GM23248 (cell line): ENCODE measurements around the gene NHERF2. TPM values are rescaled to one million over a fixed set of nuclear protein-coding genes. Genes with fewer than 3 reads are reported as not detected.

Source experiments
- DNase-seq: peaks from one replicate; pipeline ENCODE4 v3.0.0-alpha.2; 2015
- H2AFZ ChIP-seq: fragments of 200-600 bp; sonication (generic); 2 replicates; pipeline ENCODE4 v1.6.1; 2016; ENCODE audit warnings: antibody characterized with exemption
- H3F3A ChIP-seq: fragments of 200-600 bp; sonication (generic); 2 replicates; pipeline ENCODE4 v1.6.1; 2016; ENCODE audit warnings: mild to moderate bottlenecking, antibody characterized with exemption, mixed run types; ENCODE audit not compliant: insufficient read depth
- H3K27ac ChIP-seq: fragments of 200-600 bp; sonication (generic); 2 replicates; pipeline ENCODE4 v1.5.1; 2016; ENCODE audit warnings: mild to moderate bottlenecking
- H3K27me3 ChIP-seq: fragments of 200-600 bp; sonication (generic); replicated peaks from 2 replicates; pipeline ENCODE4 v1.6.1; 2016; ENCODE audit warnings: mild to moderate bottlenecking; ENCODE audit not compliant: insufficient read depth
- H3K36me3 ChIP-seq: fragments of 200-600 bp; sonication (generic); 2 replicates; pipeline ENCODE4 v1.6.1; 2016; ENCODE audit warnings: low read depth, mild to moderate bottlenecking
- H3K4me1 ChIP-seq: fragments of 200-600 bp; sonication (generic); 2 replicates; pipeline ENCODE4 v1.6.1; 2016; ENCODE audit warnings: mild to moderate bottlenecking; ENCODE audit not compliant: insufficient read depth
- H3K4me2 ChIP-seq: fragments of 200-600 bp; sonication (generic); one replicate; pipeline ENCODE4 v1.6.1; 2016; ENCODE audit warnings: mild to moderate bottlenecking; ENCODE audit not compliant: unreplicated experiment
- H3K4me3 ChIP-seq: fragments of 200-600 bp; sonication (generic); 2 replicates; pipeline ENCODE4 v1.5.1; 2016; ENCODE audit warnings: mild to moderate bottlenecking
- H3K79me2 ChIP-seq: fragments of 200-600 bp; sonication (generic); 2 replicates; pipeline ENCODE4 v1.6.1; 2016; ENCODE audit warnings: mild to moderate bottlenecking; ENCODE audit not compliant: insufficient read depth
- H3K9ac ChIP-seq: fragments of 200-600 bp; sonication (generic); 2 replicates; pipeline ENCODE4 v1.6.1; 2016; ENCODE audit warnings: mild to moderate bottlenecking
- H3K9me2 ChIP-seq: fragments of 200-600 bp; sonication (generic); 2 replicates; pipeline ENCODE4 v1.6.1; 2016; ENCODE audit warnings: mixed run types, mild to moderate bottlenecking, moderate library complexity; ENCODE audit not compliant: insufficient read depth
- H3K9me3 ChIP-seq: fragments of 200-600 bp; sonication (generic); one replicate; pipeline ENCODE4 v1.6.1; 2017; ENCODE audit warnings: low read depth
- H4K20me1 ChIP-seq: fragments of 200-600 bp; sonication (generic); 2 replicates; pipeline ENCODE4 v1.6.0; 2016; ENCODE audit not compliant: insufficient read depth
- EZH2 ChIP-seq: fragments of 200-600 bp; sonication (generic); IDR thresholded peaks from 2 replicates; pipeline ENCODE4 v1.6.1; 2018; ENCODE audit warnings: antibody characterized with exemption, mild to moderate bottlenecking; ENCODE audit not compliant: insufficient read depth, poor library complexity, severe bottlenecking
- EZH2phosphoT487 ChIP-seq: fragments of 200-600 bp; sonication (generic); IDR thresholded peaks from 2 replicates; pipeline ENCODE4 v1.6.1; 2018; ENCODE audit warnings: antibody characterized with exemption, moderate library complexity, mild to moderate bottlenecking, low read depth; ENCODE audit not compliant: insufficient read depth
- WGBS, 2 experiments: methylation state at CpG; one replicate each; pipeline ENCODE4 v1.1.6; 2015 to 2017; ENCODE audit warnings: low lambda C conversion rate in 2 of 2, low coverage in 1 of 2; ENCODE audit errors: missing lambda C conversion rate in 2 of 2; 5-methylcytosine and 5-hydroxymethylcytosine counted together
- in situ Hi-C: fragments of 300-500 bp; cut with MboI; formaldehyde crosslinking; loops from 2 replicates; pipeline ENCODE4 v1.15.0; 2020
- polyA plus RNA-seq: library from polyadenylated mRNA; unstranded; fragments of >200 nt; fragmentation: Nextera tagmentation; extraction: Ambion mirVana; gene quantifications from 2 replicates; pipeline ENCODE4 v1.2.1, GENCODE V29; 2016
- total RNA-seq: library from RNA; depleted of rRNA; stranded (reverse); fragments of >200 nt; shearing (Covaris generic); gene quantifications from 2 replicates; pipeline ENCODE4 v1.2.3, GENCODE V29; 2014

Gene NHERF2
- total and polyA plus RNA-seq, 2 experiments from 2014 or later, result 27.3 to 29.0 TPM

DNA sequence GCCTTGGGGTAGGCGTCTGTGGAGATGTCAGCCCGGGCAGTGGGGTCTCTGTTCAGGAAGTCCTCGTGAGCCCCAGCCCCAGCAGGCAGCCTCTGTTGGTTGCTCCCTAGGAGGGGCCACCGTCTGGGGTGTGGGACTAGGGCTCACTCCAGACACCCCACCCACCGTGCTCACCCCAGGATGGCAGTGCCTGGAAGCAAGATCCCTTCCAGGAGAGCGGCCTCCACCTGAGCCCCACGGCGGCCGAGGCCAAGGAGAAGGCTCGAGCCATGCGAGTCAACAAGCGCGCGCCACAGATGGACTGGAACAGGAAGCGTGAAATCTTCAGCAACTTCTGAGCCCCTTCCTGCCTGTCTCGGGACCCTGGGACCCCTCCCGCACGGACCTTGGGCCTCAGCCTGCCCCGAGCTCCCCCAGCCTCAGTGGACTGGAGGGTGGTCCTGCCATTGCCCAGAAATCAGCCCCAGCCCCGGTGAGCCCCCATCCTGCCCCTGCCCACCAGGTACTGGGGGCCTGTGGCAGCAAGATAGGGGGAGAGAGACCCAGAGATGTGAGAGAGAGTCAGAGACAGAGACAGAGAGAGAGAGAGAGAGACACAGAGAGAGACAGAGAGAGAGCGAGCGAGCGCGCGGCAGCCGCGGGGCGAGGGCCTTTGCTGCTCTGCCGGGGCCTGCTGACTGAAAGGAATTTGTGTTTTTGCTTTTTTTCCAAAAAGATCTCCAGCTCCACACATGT, 11.1 kb downstream of the NHERF2 start:
- no peak overlapping the region for H3K9ac ChIP-seq
- no peak overlapping the region for H3K27ac ChIP-seq
- H3K36me3 ChIP-seq, result no peaks in the 10 kb centered on the region
- no peak for DNase-seq
- H3K4me2 ChIP-seq, result no peak overlapping the region
- in situ Hi-C loops, result no loop called here
- H4K20me1 ChIP-seq, result no peaks in the 10 kb centered on the region
- H3K9me2 ChIP-seq, result no peaks in the 10 kb centered on the region
- H3K4me1 ChIP-seq, result peaks cover 30% of the 10 kb centered on the region
- TF ChIP-seq EZH2phosphoT487, result no peak
- no peak for TF ChIP-seq EZH2
- no peak overlapping the region for H3K4me3 ChIP-seq
- no peaks in the 10 kb centered on the region for H3K9me3 ChIP-seq
- no peaks in the 10 kb centered on the region for H3K27me3 ChIP-seq
- no peaks in the 10 kb centered on the region for H3F3A ChIP-seq
- 80 to 87% methylated on average over 22 to 25 of the region's 29 CpGs for WGBS, 2 experiments
- H3K79me2 ChIP-seq, result peaks cover 12% of the 10 kb centered on the region; the same call in 1 of the 2 replicates
- no peak overlapping the region for H2AFZ ChIP-seq

DNA sequence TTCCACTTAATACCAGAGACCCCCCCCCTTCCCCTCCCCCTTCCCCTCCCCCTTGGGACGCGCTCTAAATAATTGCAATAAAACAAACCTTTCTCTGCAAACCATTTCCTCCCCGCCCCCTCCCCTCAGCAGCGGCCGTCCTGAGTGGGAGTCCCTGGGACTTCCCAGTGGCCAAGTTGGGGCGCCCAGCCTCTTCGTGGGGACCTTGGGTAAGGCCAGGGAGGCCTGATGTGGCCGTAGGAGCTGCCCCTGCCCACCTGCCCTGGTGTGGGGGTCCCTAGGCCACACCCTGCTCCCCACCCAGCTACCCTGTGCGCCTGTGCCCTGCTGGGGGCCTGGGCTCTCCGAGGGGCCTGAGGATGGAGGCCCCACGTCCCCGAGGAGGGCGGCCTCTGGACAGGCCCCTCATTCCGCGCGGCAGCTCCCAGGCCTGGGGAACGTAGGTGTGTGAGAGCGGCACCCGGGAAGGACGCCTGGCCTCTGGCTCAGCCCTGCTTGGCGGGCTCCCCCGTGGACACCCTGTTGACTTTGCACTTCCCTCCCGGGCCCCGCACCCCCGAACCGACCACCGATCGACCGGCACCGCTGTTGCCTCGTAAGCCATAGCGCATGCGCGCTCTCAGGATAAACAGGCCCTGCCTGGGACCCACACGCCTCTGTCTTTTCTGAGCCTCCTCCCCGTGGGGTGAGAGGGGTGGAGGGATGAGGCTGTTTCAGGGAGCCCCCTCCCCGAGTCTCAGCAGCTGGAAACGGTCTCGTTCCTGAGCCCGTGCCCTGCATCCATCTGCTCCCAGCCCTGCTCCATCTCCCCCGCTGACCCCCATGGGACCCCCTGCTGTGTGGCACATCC, 11.9 kb downstream of the NHERF2 start:
- in situ Hi-C loops, result no loop called here
- Histone ChIP-seq H3F3A (no peaks in the 10 kb centered on the region), H3K4me2 (no peak overlapping the region), H3K4me3 (no peak overlapping the region), H3K4me1 (peaks cover 23% of the 10 kb centered on the region), H3K27ac (no peak overlapping the region), H3K36me3 (no peaks in the 10 kb centered on the region), H3K79me2 (peaks cover 12% of the 10 kb centered on the region; the same call in 1 of the 2 replicates), H3K9me2 (no peaks in the 10 kb centered on the region), H4K20me1 (no peaks in the 10 kb centered on the region), H3K9ac (peak overlapping the region; percentile 59), H3K9me3 (no peaks in the 10 kb centered on the region), H2AFZ (no peak overlapping the region), H3K27me3 (no peaks in the 10 kb centered on the region)
- 87 to 91% methylated on average over 22 to 40 of the region's 41 CpGs for WGBS, 2 experiments
- TF ChIP-seq EZH2phosphoT487 (no peak), EZH2 (no peak)
- no peak for DNase-seq

DNA sequence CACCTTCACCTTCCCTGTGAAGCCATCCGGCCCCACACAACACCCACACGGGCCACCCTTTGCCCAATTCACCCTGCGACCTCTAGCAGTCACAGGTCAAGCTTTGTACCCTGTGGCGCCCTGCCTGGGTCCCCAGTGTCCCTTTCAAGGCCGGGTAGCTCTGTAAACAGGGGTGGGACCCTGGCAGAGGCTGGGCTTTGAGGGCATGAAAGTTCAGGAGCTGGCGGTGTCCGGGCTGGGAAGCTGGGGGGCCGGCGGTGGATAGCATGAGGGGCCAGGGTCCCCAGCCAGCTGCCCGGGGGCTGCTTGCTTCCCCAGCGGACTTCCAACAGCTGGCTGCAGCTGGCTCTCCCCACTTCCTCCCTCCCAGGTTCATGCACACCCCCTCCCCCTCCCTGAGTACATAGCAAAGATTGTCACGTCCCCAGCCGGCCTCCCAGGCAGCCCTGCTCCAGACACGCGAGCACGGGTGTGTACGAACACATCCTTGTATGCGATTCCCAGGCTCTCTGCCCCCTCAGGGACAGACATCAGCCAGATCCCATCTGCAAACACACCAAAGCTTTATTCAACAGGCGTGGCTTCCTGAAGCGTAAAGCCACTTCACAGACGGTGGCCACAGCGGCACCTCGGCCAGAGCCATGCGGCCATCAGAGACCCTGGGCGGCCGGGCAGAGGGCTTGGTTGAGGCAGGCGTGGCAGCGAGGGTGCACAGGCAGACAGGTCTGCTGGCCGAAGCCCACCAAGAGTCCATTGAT, 12.8 kb downstream of the NHERF2 start:
- Histone ChIP-seq H2AFZ (no peak overlapping the region), H4K20me1 (no peaks in the 10 kb centered on the region), H3K36me3 (no peaks in the 10 kb centered on the region), H3K4me1 (peaks cover 19% of the 10 kb centered on the region), H3K27me3 (no peaks in the 10 kb centered on the region), H3F3A (no peaks in the 10 kb centered on the region), H3K9me3 (no peaks in the 10 kb centered on the region), H3K4me2 (peak overlapping the region; percentile 8), H3K9me2 (no peaks in the 10 kb centered on the region), H3K9ac (peak overlapping the region; percentile 59), H3K79me2 (peaks cover 12% of the 10 kb centered on the region; the same call in 1 of the 2 replicates), H3K4me3 (no peak overlapping the region), H3K27ac (0 out of 2 replicates have a peak overlapping the region, but pooled peaks have one; percentile 23)
- peak; percentile 84 for DNase-seq
- no peak for TF ChIP-seq EZH2
- TF ChIP-seq EZH2phosphoT487, result no peak
- in situ Hi-C loops, result no loop called here
- WGBS, 2 experiments, result 41 to 46% methylated on average over 26 to 29 of the region's 29 CpGs
